Liver (tissue), 9 donors: Measurements from ENCODE around the gene ZFAND3. TPM values are rescaled to one million over a fixed set of nuclear protein-coding genes. Genes with fewer than 3 reads are reported as not detected.

Experiments used
- DNase-seq: peaks from one replicate; pipeline ENCODE4 v3.0.0-alpha.2; 2017; ENCODE audit warnings: low spot score
- H3K27ac ChIP-seq, 2 donors: one replicate each; pipeline ENCODE4 v1.7.0; 2013; ENCODE audit warnings: inconsistent platforms in 2 of 2, low read length in 2 of 2, control low read depth in 1 of 2, low read depth in 1 of 2, mild to moderate bottlenecking in 1 of 2
- H3K27me3 ChIP-seq, 4 donors: one replicate each; pipeline versions ENCODE4 v1.6.1 to v1.7.0; 2013; ENCODE audit warnings: low read length in 3 of 4, inconsistent platforms in 1 of 4, mild to moderate bottlenecking in 1 of 4, moderate library complexity in 1 of 4; ENCODE audit not compliant: control insufficient read depth in 4 of 4, insufficient read depth in 4 of 4
- H3K36me3 ChIP-seq, 4 donors: one replicate each; pipeline versions ENCODE4 v1.6.1 to v1.7.0; 2013; ENCODE audit warnings: low read length in 3 of 4, mild to moderate bottlenecking in 3 of 4, low read depth in 1 of 4, moderate library complexity in 1 of 4; ENCODE audit not compliant: control insufficient read depth in 4 of 4, insufficient read depth in 3 of 4
- H3K4me1 ChIP-seq, 4 donors: one replicate each; pipeline versions ENCODE4 v1.6.1 to v1.7.0; 2013; ENCODE audit warnings: low read length in 3 of 4, mild to moderate bottlenecking in 3 of 4, moderate library complexity in 1 of 4; ENCODE audit not compliant: control insufficient read depth in 4 of 4, insufficient read depth in 4 of 4
- H3K4me3 ChIP-seq, 3 donors: one replicate each; pipeline versions ENCODE4 v1.6.1 to v1.7.0; 2013; ENCODE audit warnings: low read length in 3 of 3, control low read depth in 1 of 3, low read depth in 1 of 3, mild to moderate bottlenecking in 1 of 3
- H3K9ac ChIP-seq, 2 donors: one replicate each; pipeline ENCODE4 v1.7.0; 2013; ENCODE audit warnings: low read length in 2 of 2, mild to moderate bottlenecking in 2 of 2, moderate library complexity in 2 of 2, control low read depth in 1 of 2, low read depth in 1 of 2
- H3K9me3 ChIP-seq, 4 donors: one replicate each; pipeline versions ENCODE4 v1.6.1 to v1.7.0; 2013; ENCODE audit warnings: low read length in 3 of 4; ENCODE audit not compliant: control insufficient read depth in 4 of 4
- ATF3 ChIP-seq: IDR thresholded peaks from 2 replicates; pipeline ENCODE4 v1.6.1; 2016; ENCODE audit warnings: antibody characterized with exemption
- CTCF ChIP-seq: fragments of 150-350 bp; IDR thresholded peaks from 2 replicates; pipeline ENCODE4 v1.5.1; 2017; ENCODE audit warnings: improper control_type of control experiment, low read depth, low read length; ENCODE audit not compliant: missing input control
- EGR1 ChIP-seq, 2 donors: IDR thresholded peaks; 2 replicates each; pipeline ENCODE4 v1.6.1; 2016 to 2018; ENCODE audit warnings: antibody characterized with exemption in 2 of 2, low read depth in 2 of 2
- FOXA1 ChIP-seq: IDR thresholded peaks from 2 replicates; pipeline ENCODE4 v1.6.1; 2016; ENCODE audit warnings: antibody characterized with exemption
- FOXA2 ChIP-seq: IDR thresholded peaks from 2 replicates; pipeline ENCODE4 v1.6.1; 2016; ENCODE audit warnings: antibody characterized with exemption
- GABPA ChIP-seq, 2 donors: IDR thresholded peaks in 1 of 2; conservative IDR thresholded peaks in 1 of 2; 2 replicates each; pipeline ENCODE4 v1.6.1; 2016; ENCODE audit warnings: antibody characterized with exemption in 2 of 2, mild to moderate bottlenecking in 1 of 2, moderate library complexity in 1 of 2
- HNF4A ChIP-seq, 2 donors: conservative IDR thresholded peaks; 2 replicates each; pipeline ENCODE4 v1.6.1; 2016; ENCODE audit warnings: antibody characterized with exemption in 2 of 2, mild to moderate bottlenecking in 2 of 2
- JUND ChIP-seq, 2 donors: IDR thresholded peaks; 2 replicates each; pipeline ENCODE4 v1.6.1; 2016; ENCODE audit warnings: antibody characterized with exemption in 2 of 2
- MAX ChIP-seq: IDR thresholded peaks from 2 replicates; pipeline ENCODE4 v1.6.1; 2016; ENCODE audit warnings: antibody characterized with exemption
- NR2F2 ChIP-seq: IDR thresholded peaks from 2 replicates; pipeline ENCODE4 v1.6.1; 2016; ENCODE audit warnings: antibody characterized with exemption
- RAD21 ChIP-seq, 2 donors: IDR thresholded peaks; 2 replicates each; pipeline ENCODE4 v1.6.1; 2016; ENCODE audit warnings: antibody characterized with exemption in 2 of 2, mild to moderate bottlenecking in 2 of 2
- REST ChIP-seq: IDR thresholded peaks from 2 replicates; pipeline ENCODE4 v1.6.1; 2016; ENCODE audit warnings: antibody characterized with exemption, mild to moderate bottlenecking
- RXRA ChIP-seq, 2 donors: IDR thresholded peaks; 2 replicates each; pipeline ENCODE4 v1.6.1; 2017 to 2018; ENCODE audit warnings: antibody characterized with exemption in 2 of 2, mild to moderate bottlenecking in 1 of 2
- SP1 ChIP-seq: IDR thresholded peaks from 2 replicates; pipeline ENCODE4 v1.6.1; 2018; ENCODE audit warnings: antibody characterized with exemption, mild to moderate bottlenecking
- TAF1 ChIP-seq: conservative IDR thresholded peaks from 2 replicates; pipeline ENCODE4 v1.6.1; 2016; ENCODE audit warnings: antibody characterized with exemption, mild to moderate bottlenecking
- YY1 ChIP-seq: IDR thresholded peaks from 2 replicates; pipeline ENCODE4 v1.6.1; 2016; ENCODE audit warnings: antibody characterized with exemption, mild to moderate bottlenecking
- ZBTB33 ChIP-seq: IDR thresholded peaks from 2 replicates; pipeline ENCODE4 v1.6.1; 2016; ENCODE audit warnings: antibody characterized with exemption
- polyA plus RNA-seq, 2 donors: library from polyadenylated mRNA; stranded (reverse) in 1 of 2; unstranded in 1 of 2; fragments of 200-250 nt in 1 of 2; fragments of >200 nt in 1 of 2; fragmentation: Nextera tagmentation in 1 of 2; extraction: Ambion mirVana in 1 of 2; gene quantifications; one replicate each; pipeline versions ENCODE4 v1.2.1 to v1.2.3, GENCODE V29; 2013 to 2015
- total RNA-seq, 2 donors: library from RNA; depleted of rRNA; stranded (reverse); fragments of >200 nt; gene quantifications; one replicate each; pipeline ENCODE4 v1.2.3, GENCODE V29; 2014
- donor health status: healthy.
- donor health status: healthy.
- donor health status: healthy.
- donor health status: healthy.
- donor health status: healthy.

The ZFAND3 gene
- total and polyA plus RNA-seq, 4 donors, result 7.7 to 37.5 (median 23.1) TPM

- no peak overlapping the region for H3K9ac ChIP-seq
Observed at GRCh38 chr6:38024908-38025307, 205.4 kb downstream of the ZFAND3 start.

More at GRCh38 chr6:38024908-38025307, 205.4 kb downstream of the ZFAND3 start:
- TF ChIP-seq RXRA (IDR thresholded peaks at IDR 0.05) (no peak), JUND (IDR thresholded peaks at IDR 0.05) (no peak), EGR1 (IDR thresholded peaks at IDR 0.05; ENCODE audit: low read depth in 2 of 2) (no peak), FOXA1 (no peak), TAF1 (no peak), FOXA2 (no peak), HNF4A (conservative IDR thresholded peaks at IDR 0.05) (no peak), GABPA (IDR thresholded peaks at IDR 0.05 in 1 of 2, conservative IDR thresholded peaks at IDR 0.05 in 1 of 2) (no peak), SP1 (no peak), ZBTB33 (no peak), MAX (no peak), ATF3 (no peak), NR2F2 (no peak), REST (no peak), YY1 (no peak), RAD21 (IDR thresholded peaks at IDR 0.05) (no peak), CTCF (no peak)
- Histone ChIP-seq H3K4me3 (no peak overlapping the region), H3K9me3 (no peaks in the 10 kb centered on the region), H3K4me1 (peaks cover under 1 to 21% (median 10%) of the 10 kb centered on the region in 4 donors), H3K27me3 (no peaks in the 10 kb centered on the region), H3K27ac (no peak overlapping the region), H3K36me3 (no peaks in the 10 kb centered on the region)
- no peak for DNase-seq
